OCI-LY7 (cell line): ENCODE measurements around the gene FAM174C. TPM values are rescaled to one million over a fixed set of nuclear protein-coding genes. Genes with fewer than 3 reads are reported as not detected.

Source experiments
- BruUV-seq: library from RNA; stranded (reverse); fragments of 400-500 nt; replicated peaks from 2 replicates; lab custom pipeline; 2021; lab: Mats Ljungman, UMichigan
- CTCF ChIA-PET: fragments of 300-600 bp; sonication (Branson Sonifier 250); formaldehyde crosslinking; loops from one replicate; lab custom pipeline; 2022; ENCODE audit warnings: antibody characterized with exemption; ENCODE audit not compliant: unreplicated experiment; lab: Charles Lee
- POLR2A ChIA-PET: fragments of 300-600 bp; sonication (Branson Sonifier 250); formaldehyde crosslinking; loops from one replicate; lab custom pipeline; 2022; ENCODE audit warnings: antibody characterized with exemption; lab: Charles Lee
- DNase-seq: peaks from one replicate; pipeline ENCODE4 v3.0.0-alpha.2; 2015; ENCODE audit warnings: low spot score
- H2AFZ ChIP-seq: fragments of 200-600 bp; sonication (generic), shearing (Covaris generic); 2 replicates; pipeline ENCODE4 v1.6.1; 2014; ENCODE audit warnings: mild to moderate bottlenecking, antibody characterized with exemption, low read length, moderate library complexity
- H3K27ac ChIP-seq: fragments of 200-600 bp; sonication (generic); 2 replicates; pipeline ENCODE4 v1.5.1; 2014; ENCODE audit warnings: mixed run types, low read depth, mild to moderate bottlenecking, moderate library complexity, low read length, inconsistent platforms; ENCODE audit not compliant: poor library complexity, severe bottlenecking
- H3K36me3 ChIP-seq: fragments of 200-600 bp; sonication (generic); 2 replicates; pipeline ENCODE4 v1.6.1; 2014; ENCODE audit warnings: mild to moderate bottlenecking, antibody characterized with exemption, low read length, moderate library complexity, mixed read lengths; ENCODE audit not compliant: insufficient read depth
- H3K4me1 ChIP-seq: fragments of 200-600 bp; sonication (generic); 2 replicates; pipeline ENCODE4 v1.5.1; 2014; ENCODE audit warnings: mild to moderate bottlenecking, low read length; ENCODE audit not compliant: insufficient read depth, poor library complexity, severe bottlenecking
- H3K4me2 ChIP-seq: fragments of 200-600 bp; sonication (generic); 2 replicates; pipeline ENCODE4 v1.6.1; 2014; ENCODE audit warnings: mild to moderate bottlenecking, low read length
- H3K4me3 ChIP-seq: fragments of 200-600 bp; sonication (generic); 2 replicates; pipeline ENCODE4 v1.5.1; 2014; ENCODE audit warnings: mild to moderate bottlenecking, low read depth, low read length; ENCODE audit not compliant: poor library complexity, severe bottlenecking
- H3K79me2 ChIP-seq: fragments of 200-600 bp; sonication (generic); 2 replicates; pipeline ENCODE4 v1.6.1; 2016; ENCODE audit warnings: low read depth, mild to moderate bottlenecking, low read length, moderate library complexity, mixed read lengths; ENCODE audit not compliant: insufficient read depth
- H3K9me2 ChIP-seq: fragments of 200-600 bp; sonication (generic); 2 replicates; pipeline ENCODE4 v1.6.1; 2016; ENCODE audit warnings: mild to moderate bottlenecking, low read length, mixed read lengths; ENCODE audit not compliant: insufficient read depth
- H3K9me3 ChIP-seq: fragments of 200-600 bp; sonication (generic); 2 replicates; pipeline ENCODE4 v1.6.1; 2014; ENCODE audit warnings: mild to moderate bottlenecking, mixed run types, low read length, mixed read lengths
- H4K20me1 ChIP-seq: fragments of 200-600 bp; sonication (generic); 2 replicates; pipeline ENCODE4 v1.6.1; 2014; ENCODE audit warnings: mild to moderate bottlenecking, antibody characterized with exemption, low read length, moderate library complexity, mixed read lengths; ENCODE audit not compliant: insufficient read depth
- CTCF ChIP-seq: fragments of 200-600 bp; sonication (generic); conservative IDR thresholded peaks from 2 replicates; pipeline ENCODE4 v1.5.1; 2014; ENCODE audit warnings: mild to moderate bottlenecking, antibody characterized with exemption, low read length, moderate library complexity, mixed read lengths
- EZH2phosphoT487 ChIP-seq: fragments of 200-600 bp; sonication (generic); IDR thresholded peaks from 2 replicates; pipeline ENCODE4 v1.6.1; 2018; ENCODE audit warnings: low read depth, borderline replicate concordance, mild to moderate bottlenecking, mixed run types, antibody characterized with exemption, low read length, moderate library complexity, mixed read lengths
- intact Hi-C: fragments of 100-400 bp; cut with micrococcal nuclease; formaldehyde crosslinking; loops from one replicate; pipeline ENCODE4 v1.10.0; 2022; ENCODE audit not compliant: unreplicated experiment
- total RNA-seq, 2 experiments: library from RNA; depleted of rRNA in 1 of 2; stranded (reverse); fragments of >200 nt in 1 of 2; shearing (Covaris generic) in 1 of 2; gene quantifications; 2 replicates each; pipeline ENCODE4 v1.2.3, GENCODE V29; 2014 to 2022

The FAM174C gene
- total RNA-seq, 2 experiments from 2014 or later, result 53.2 to 81.5 TPM

GRCh38 chr19:1312767-1313694, 37.7 kb downstream of the FAM174C start:
- no peaks in the 10 kb centered on the region for H3K36me3 ChIP-seq
- ChIA-PET POLR2A (interaction anchor here (0.6 to 1.0 kb wide), 2 partner anchors 11 to 22 kb away, joined by 4 to 5 read pairs; no protein-coding TSS in a partner anchor), CTCF (no interaction called here)
- H3K79me2 ChIP-seq, result no peaks in the 10 kb centered on the region
- intact Hi-C loops, result no loop called here
- H3K9me2 ChIP-seq, result no peaks in the 10 kb centered on the region
- H3K27ac ChIP-seq, result no peak overlapping the region
- no TSS peak for BruUV-seq
- H3K4me3 ChIP-seq, result no peak overlapping the region
- H3K4me2 ChIP-seq, result no peak overlapping the region
- TF ChIP-seq EZH2phosphoT487 (no peak), CTCF (no peak)
- no peak overlapping the region for H2AFZ ChIP-seq
- no peak for DNase-seq
- no peaks in the 10 kb centered on the region; the same call in 1 of the 2 replicates for H4K20me1 ChIP-seq
- no peaks in the 10 kb centered on the region for H3K9me3 ChIP-seq
- no peaks in the 10 kb centered on the region for H3K4me1 ChIP-seq

DNA sequence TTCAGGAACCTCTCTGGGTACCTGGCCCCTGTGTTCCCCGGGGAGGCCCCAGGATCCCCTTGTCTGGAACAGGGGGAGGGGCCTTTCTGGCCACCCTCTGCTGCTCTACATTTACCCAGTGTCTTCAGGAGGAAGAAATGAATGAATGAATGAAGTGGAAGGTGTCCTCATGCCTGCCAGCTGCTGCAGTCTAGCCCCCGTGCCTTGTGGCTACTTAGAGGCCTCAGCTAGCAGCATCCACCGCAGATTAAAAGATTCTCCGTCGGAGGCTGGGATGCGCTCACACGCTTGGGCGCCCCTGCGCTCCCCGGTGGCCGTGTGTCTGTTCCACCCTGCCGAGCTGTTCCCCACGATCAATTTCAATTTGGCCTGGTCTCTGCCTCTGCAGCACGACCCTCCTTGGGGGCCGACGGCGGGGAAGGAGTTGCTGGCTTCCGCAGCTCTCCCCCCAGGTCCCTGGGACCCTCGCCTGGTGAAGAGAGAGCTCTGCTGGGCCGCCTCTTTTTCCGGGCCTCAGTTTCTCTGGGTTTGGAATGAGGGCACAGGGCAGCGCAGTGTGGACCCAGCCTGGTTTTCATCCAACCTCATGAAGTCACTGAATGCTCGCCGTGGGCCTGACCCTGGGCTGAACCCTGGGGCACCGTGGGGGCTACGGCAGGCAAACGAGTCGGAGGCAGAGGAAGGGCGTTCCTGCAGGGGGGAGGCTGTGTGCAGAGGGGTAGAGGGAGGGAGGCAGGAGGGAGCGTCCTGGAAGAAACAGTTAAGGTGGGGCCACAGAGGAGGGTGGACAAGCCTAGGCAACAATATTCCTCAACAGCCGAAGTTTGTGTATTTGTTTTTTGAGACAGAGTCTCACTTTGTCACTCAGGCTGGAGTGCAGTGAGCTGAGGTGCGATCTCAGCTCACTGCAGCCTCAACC, 38.6 kb downstream of the FAM174C start:
- H3K27ac ChIP-seq, result no peak overlapping the region
- BruUV-seq, result no TSS peak
- H2AFZ ChIP-seq, result no peak overlapping the region
- CTCF ChIA-PET, result interaction anchor here (0.6 kb wide), 1 partner anchor 13 kb away, joined by 3 read pairs; no protein-coding TSS in a partner anchor
- H3K4me3 ChIP-seq, result no peak overlapping the region
- no peak for TF ChIP-seq EZH2phosphoT487
- TF ChIP-seq CTCF, result no peak
- POLR2A ChIA-PET, result interaction anchor here (0.9 kb wide), 1 partner anchor 22 kb away, joined by 5 read pairs; no protein-coding TSS in a partner anchor
- H3K4me2 ChIP-seq, result no peak overlapping the region
- no peaks in the 10 kb centered on the region for H3K36me3 ChIP-seq
- no peaks in the 10 kb centered on the region for H3K9me2 ChIP-seq
- H3K79me2 ChIP-seq, result no peaks in the 10 kb centered on the region
- DNase-seq, result no peak
- H3K9me3 ChIP-seq, result no peaks in the 10 kb centered on the region
- H4K20me1 ChIP-seq, result no peaks in the 10 kb centered on the region; the same call in 1 of the 2 replicates
- no peaks in the 10 kb centered on the region for H3K4me1 ChIP-seq
- intact Hi-C loops, result no loop called here
